Activated T-helper 1 cell treated with anti-CD3 and anti-CD28 coated beads, Interleukin-12 subunit alpha, Interleukin-12 subunit beta, Interleukin-2, Interleukin-4 antibody, amounts not matched to agents 30 ng/mL and 10 ng/mL and 1 ng/mL, durations not matched to agents 14 hours and 24 hours and 36 hours (primary cell): ENCODE measurements around the gene GPRC5D. TPM values are rescaled to one million over a fixed set of nuclear protein-coding genes. Genes with fewer than 3 reads are reported as not detected.

Source experiments
- DNase-seq: peaks from one replicate; pipeline ENCODE4 v3.0.0; 2021; ENCODE audit warnings: low spot score
- H3K27ac Mint-ChIP-seq: one replicate; pipeline ENCODE4 v1.8.0; 2021; ENCODE audit warnings: mild to moderate bottlenecking, mixed read lengths
- H3K27me3 Mint-ChIP-seq: one replicate; pipeline ENCODE4 v1.8.0; 2022; ENCODE audit warnings: mild to moderate bottlenecking, moderate library complexity, mixed read lengths; ENCODE audit not compliant: insufficient read depth
- H3K36me3 Mint-ChIP-seq: one replicate; pipeline ENCODE4 v1.8.0; 2021; ENCODE audit warnings: low read depth, mixed read lengths
- H3K4me1 Mint-ChIP-seq: one replicate; pipeline ENCODE4 v1.8.0; 2021; ENCODE audit warnings: low read depth, mixed read lengths
- H3K4me3 Mint-ChIP-seq: one replicate; pipeline ENCODE4 v1.8.0; 2021; ENCODE audit warnings: mild to moderate bottlenecking, moderate library complexity, mixed read lengths
- H3K9me3 Mint-ChIP-seq: one replicate; pipeline ENCODE4 v1.8.0; 2021; ENCODE audit warnings: mixed read lengths
- intact Hi-C: fragments of 100-400 bp; cut with micrococcal nuclease; formaldehyde crosslinking; loops from one replicate; pipeline ENCODE4 v1.15.1; 2024
- total RNA-seq: library from RNA; stranded (reverse); gene quantifications from 2 replicates; pipeline ENCODE4 v1.2.3, GENCODE V29; 2022

GPRC5D gene
- not detected in 2 replicates for total RNA-seq

DNA sequence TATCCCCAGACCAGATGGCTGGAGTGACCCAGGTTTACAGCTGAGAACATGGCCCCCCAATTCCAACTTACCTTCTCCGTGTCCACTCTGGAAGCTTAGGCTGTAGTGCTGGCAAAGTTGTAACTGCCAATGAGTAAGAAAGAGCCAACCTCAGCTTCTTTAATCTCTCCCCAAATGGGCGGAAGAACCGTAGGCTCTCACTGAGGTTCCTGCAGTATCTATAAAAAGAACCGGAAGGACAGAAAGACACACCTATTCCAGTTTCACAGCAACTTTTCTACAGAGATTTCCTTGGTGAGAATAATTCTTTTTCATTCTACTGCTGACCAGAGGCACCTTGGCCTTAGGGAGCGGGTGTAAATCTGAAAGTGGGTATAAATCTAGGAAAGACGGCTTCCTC is at the start of gene GPRC5D:
Gene GPRC5D (minus strand): TSS at position 135 of the 400 bp plus-strand sequence. CDS start 1,786 bp downstream, outside the sequence.
- DNase-seq: no peak
- peaks cover 4% of the 10 kb centered on the region for H3K27me3 Mint-ChIP-seq
- H3K9me3 Mint-ChIP-seq: no peaks in the 10 kb centered on the region
- H3K27ac Mint-ChIP-seq: no peak within 1 kb of the TSS
- intact Hi-C loops: no loop called here
- H3K36me3 Mint-ChIP-seq: no peaks in the 10 kb centered on the region
- H3K4me1 Mint-ChIP-seq: no peaks in the 10 kb centered on the region
- H3K4me3 Mint-ChIP-seq: no peak within 1 kb of the TSS

DNA sequence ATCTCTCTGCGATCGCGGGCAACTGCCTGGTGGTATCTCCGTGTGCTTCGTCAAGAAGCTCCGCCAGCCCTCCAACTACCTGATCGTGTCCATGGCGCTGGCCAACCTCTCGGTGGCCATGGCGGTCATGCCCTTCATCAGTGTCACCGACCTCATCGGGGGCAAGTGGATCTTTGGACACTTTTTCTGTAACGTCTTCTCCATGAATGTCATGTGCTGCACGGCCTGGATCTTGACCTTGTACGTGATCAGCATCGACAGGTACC is 49.7 kb upstream of the GPRC5D start:
- intact Hi-C loops: loop anchor here (2.0 to 5.0 kb wide), 3 partner anchors 51 to 389 kb away; partner anchors contain the start of genes CREBL2 and DDX47
- Mint-ChIP-seq H3K27ac (peak overlapping the region; percentile 68), H3K4me3 (peak overlapping the region; percentile 84), H3K27me3 (peaks cover 38% of the 10 kb centered on the region), H3K36me3 (no peaks in the 10 kb centered on the region), H3K4me1 (peaks cover 37% of the 10 kb centered on the region), H3K9me3 (no peaks in the 10 kb centered on the region)
- no peak for DNase-seq

DNA sequence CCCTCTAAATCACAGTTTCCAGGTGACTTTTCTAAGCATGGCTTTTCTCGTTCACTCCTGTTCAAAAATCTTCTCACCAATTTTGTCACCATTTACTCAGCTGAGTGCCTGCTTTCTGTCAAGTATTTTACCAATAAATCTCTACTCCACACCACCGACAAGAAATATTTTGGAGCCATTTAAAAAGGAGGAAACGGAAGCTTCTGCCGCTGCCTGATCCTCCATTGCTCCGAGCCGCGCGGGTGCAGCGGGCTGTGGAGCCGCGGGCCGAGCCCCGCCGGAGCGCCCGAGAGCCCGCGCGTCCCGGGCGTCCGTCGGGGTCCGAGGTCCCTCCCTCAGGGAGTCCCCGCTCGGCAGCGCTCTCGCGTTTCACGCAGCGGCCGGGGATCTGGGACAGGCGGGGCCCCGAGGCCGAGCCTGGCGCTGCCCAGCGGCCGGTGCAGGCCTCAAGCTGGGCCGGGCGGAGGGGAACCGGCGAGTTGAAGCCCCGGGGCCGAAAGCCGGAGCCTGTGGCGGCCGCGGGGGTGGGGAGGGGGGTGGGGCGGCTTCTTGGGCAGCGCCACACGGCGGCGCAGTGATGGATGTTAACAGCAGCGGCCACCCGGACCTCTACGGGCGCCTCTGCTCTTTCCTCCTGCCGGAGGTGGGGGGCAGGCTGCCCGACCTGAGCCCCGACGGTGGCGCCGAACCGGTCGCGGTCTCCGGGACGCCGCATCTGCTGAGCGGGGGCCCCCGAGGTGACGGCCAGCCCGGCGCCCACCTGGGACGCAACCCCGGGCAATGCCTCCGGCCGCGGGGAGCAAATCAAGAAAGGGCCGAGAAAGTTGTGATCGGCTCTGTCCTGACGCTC is 49.2 kb upstream of the GPRC5D start:
- no peaks in the 10 kb centered on the region for H3K36me3 Mint-ChIP-seq
- peak overlapping the region; percentile 87 for H3K4me3 Mint-ChIP-seq
- H3K27ac Mint-ChIP-seq: peak overlapping the region; percentile 86
- intact Hi-C loops: loop anchor here (1.0 to 5.0 kb wide), 9 partner anchors 43 to 389 kb away; partner anchors contain the start of genes CREBL2, DDX47, EMP1 and FAM234B
- H3K9me3 Mint-ChIP-seq: no peaks in the 10 kb centered on the region
- peaks cover 38% of the 10 kb centered on the region for H3K27me3 Mint-ChIP-seq
- peaks cover 37% of the 10 kb centered on the region for H3K4me1 Mint-ChIP-seq
- peak; percentile 19 for DNase-seq

DNA sequence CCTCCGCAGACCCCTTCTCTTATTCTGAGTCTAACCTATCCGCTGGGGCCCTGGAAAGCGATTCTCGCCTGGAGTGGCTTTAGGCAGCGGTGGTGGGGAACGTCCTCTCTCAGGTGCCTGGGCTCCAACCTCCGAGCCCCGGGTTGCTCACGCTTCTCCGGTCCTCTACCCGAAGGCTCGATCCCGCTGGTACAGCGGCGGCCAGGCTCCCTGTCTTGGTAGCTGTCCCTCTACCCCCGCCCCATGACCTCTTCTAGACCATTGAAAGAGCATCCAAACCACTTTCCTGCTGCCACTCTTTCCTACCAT is 48.6 kb upstream of the GPRC5D start:
- H3K36me3 Mint-ChIP-seq: no peaks in the 10 kb centered on the region
- H3K27me3 Mint-ChIP-seq: peaks cover 37% of the 10 kb centered on the region
- H3K4me3 Mint-ChIP-seq: peak overlapping the region; percentile 87
- peak overlapping the region; percentile 86 for H3K27ac Mint-ChIP-seq
- intact Hi-C loops: loop anchor here (1.0 to 5.0 kb wide), 9 partner anchors 44 to 388 kb away; partner anchors contain the start of genes CREBL2, DDX47, EMP1 and FAM234B
- H3K4me1 Mint-ChIP-seq: peaks cover 37% of the 10 kb centered on the region
- no peak for DNase-seq
- no peaks in the 10 kb centered on the region for H3K9me3 Mint-ChIP-seq

DNA sequence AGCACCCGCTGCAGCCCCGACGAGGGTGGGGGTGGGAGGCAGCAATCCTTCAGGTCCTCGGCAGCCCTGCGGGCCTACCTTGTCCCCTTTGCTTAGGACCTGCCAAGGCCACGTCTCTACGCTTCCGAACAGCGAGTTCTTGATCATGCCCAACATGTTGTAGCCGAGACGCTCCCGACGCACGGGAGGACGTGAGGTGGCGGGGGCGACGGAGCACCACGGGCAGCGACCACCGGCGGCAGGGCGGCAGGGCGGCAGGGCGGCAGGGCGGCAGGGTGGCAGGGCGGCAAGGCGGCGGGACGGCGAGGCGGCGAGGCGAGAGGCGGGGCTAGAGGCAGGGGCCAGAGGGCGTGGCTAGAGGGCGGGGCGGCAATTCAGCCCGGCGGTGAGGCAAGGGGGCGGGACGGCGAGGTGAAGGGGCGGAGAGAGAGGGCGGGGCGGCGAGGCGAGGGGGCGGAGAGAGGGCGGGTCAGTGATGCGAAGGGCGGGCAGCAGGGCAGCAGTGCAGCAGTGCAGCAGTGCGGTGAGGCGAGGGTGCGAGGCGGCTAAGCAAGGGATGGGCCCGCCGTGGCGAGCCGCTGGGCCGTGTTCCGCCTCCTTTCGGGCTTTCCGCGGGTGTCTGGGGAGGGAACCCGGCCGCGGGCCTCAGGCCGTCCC is 48.1 kb upstream of the GPRC5D start, which contains the start of gene HEBP1:
Gene HEBP1 (minus strand): TSS at position 307 of the 657 bp plus-strand sequence. CDS start 151 bp downstream, at position 156.
- H3K27me3 Mint-ChIP-seq: peaks cover 34% of the 10 kb centered on the region
- peak within 1 kb of the TSS; percentile 86 for H3K27ac Mint-ChIP-seq
- intact Hi-C loops: loop anchor here (1.0 to 5.0 kb wide), 9 partner anchors 44 to 388 kb away; partner anchors contain the start of genes CREBL2, DDX47, EMP1 and FAM234B
- H3K4me3 Mint-ChIP-seq: peak within 1 kb of the TSS; percentile 87
- H3K9me3 Mint-ChIP-seq: no peaks in the 10 kb centered on the region
- H3K4me1 Mint-ChIP-seq: peaks cover 37% of the 10 kb centered on the region
- DNase-seq: peak; percentile 91
- H3K36me3 Mint-ChIP-seq: no peaks in the 10 kb centered on the region

DNA sequence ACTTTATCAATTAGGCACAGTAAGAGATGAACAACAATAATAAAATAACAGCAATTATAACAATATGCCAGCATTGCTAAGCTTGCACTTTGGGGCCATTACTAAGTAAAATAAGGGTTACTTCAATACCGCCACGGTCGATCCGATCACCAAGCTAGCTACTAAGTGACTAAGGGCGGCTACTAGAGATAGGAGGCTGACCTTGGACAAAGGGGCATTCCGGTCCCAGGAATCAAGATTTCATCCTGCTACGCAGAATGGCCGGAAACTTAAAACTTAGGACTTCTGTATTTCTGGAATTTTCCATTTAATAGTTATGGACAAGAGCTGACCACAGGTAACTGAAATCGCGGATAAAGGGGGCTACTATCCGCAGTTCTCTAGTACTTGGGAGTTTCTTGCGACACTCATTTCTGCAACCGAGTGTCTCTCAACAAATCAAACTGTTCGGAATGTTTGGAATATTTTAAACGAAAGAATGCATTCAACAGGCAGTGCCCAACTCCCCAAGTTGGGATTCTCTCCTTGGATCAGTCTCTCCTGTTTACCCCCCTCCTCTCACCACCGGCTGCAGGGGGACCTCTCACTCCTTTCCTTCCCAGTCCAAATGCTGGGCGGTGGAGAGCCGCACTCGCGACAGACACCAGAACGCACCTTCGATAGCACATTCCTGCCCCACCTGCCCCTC is 47.4 kb upstream of the GPRC5D start:
- peak overlapping the region; percentile 55 for H3K27ac Mint-ChIP-seq

DNA sequence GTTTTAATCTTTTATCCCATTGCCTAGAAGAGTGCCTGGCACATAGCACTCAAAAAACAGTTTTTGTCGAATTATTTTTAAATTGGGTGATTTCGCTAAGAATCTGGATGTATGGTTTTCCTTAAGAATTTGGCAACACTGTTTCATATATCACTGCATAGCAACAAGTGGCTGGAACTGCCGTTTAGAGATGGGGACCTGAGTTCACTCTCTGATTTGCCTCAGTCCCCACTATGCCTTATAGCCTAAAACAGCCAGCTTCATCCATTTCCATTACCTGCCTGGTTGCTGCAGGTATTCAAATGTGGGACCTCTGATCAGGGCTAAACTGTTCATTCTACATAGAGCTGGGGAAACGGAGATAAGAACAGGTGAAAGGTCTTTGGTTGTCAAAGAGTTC is 46.3 kb upstream of the GPRC5D start:
- DNase-seq: no peak
- H3K9me3 Mint-ChIP-seq: no peaks in the 10 kb centered on the region
- H3K27ac Mint-ChIP-seq: no peak overlapping the region
- intact Hi-C loops: no loop called here
- peaks cover 23% of the 10 kb centered on the region for H3K27me3 Mint-ChIP-seq
- H3K4me1 Mint-ChIP-seq: peaks cover 42% of the 10 kb centered on the region
- H3K36me3 Mint-ChIP-seq: no peaks in the 10 kb centered on the region
- no peak overlapping the region for H3K4me3 Mint-ChIP-seq

More for the DNA sequence above, 47.4 kb upstream of the GPRC5D start:
- peaks cover 34% of the 10 kb centered on the region for H3K27me3 Mint-ChIP-seq
- no peaks in the 10 kb centered on the region for H3K9me3 Mint-ChIP-seq
- peaks cover 37% of the 10 kb centered on the region for H3K4me1 Mint-ChIP-seq
- peak overlapping the region; percentile 87 for H3K4me3 Mint-ChIP-seq
- no peaks in the 10 kb centered on the region for H3K36me3 Mint-ChIP-seq
- intact Hi-C loops: no loop called here
- no peak for DNase-seq

DNA sequence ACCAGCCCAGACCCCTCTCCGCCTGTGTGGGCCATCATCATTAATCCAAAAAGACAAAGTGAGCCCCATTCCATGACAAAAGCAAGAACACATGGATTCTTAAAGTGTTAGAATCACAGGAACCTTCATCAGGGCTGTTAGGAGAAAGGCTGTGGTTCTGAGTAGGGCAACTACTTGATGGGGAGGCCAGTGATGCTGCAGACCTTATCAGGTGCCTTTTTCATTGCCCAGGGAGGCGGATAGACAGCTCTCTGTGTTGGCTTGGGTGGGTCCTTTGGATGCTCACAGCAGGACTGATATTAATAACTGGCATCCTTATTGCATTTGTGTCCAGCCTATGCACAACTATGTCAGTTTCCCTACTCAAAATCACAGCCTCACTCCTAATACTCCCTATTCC is 45.8 kb upstream of the GPRC5D start:
- peaks cover 47% of the 10 kb centered on the region for H3K4me1 Mint-ChIP-seq
- H3K9me3 Mint-ChIP-seq: no peaks in the 10 kb centered on the region
- no peak overlapping the region for H3K27ac Mint-ChIP-seq
- no peak for DNase-seq
- H3K4me3 Mint-ChIP-seq: no peak overlapping the region
- intact Hi-C loops: no loop called here
- no peaks in the 10 kb centered on the region for H3K36me3 Mint-ChIP-seq
- H3K27me3 Mint-ChIP-seq: peaks cover 20% of the 10 kb centered on the region

DNA sequence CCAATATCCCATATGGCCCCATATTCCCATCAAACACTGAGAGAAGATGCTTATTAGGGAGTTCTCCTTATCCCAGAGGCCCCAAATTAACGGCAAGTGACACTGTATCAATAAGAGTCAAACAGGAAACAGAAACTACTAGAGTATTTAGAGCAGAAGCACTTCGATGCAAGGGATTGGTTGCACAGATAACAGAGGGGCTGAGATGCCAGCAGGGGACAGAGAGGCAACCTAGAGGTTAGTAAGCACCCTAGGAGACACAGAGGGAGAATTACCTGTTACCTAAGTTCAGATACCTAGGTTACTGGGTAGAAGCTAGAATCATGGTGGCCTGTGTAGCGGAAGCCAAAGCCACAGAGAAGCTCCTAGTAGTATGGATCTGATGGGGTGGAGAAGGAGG is 45.2 kb upstream of the GPRC5D start:
- Mint-ChIP-seq H3K4me1 (peaks cover 51% of the 10 kb centered on the region), H3K27me3 (peaks cover 14% of the 10 kb centered on the region), H3K27ac (no peak overlapping the region), H3K9me3 (no peaks in the 10 kb centered on the region), H3K36me3 (no peaks in the 10 kb centered on the region), H3K4me3 (no peak overlapping the region)
- DNase-seq: no peak
- intact Hi-C loops: no loop called here

DNA sequence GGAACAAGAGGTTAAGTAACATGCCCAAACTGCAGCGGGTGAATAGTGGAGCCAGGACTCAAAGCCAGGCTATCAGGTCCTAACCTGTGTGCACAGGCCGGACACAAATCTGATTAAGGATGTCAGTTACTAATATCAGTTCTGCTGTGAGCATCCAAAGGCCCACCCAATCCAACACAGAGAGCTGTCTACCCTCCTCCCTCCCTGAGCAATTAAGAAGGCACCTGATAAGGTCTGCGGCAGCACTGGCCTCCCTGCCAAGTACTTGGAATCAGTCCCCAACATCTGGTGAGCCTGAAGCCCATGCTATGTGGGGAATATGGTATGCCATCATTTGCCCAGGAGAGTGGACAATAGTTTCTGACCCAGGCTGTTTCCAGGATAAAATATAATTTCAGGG is 44.2 kb upstream of the GPRC5D start:
- no peak overlapping the region for H3K4me3 Mint-ChIP-seq
- H3K27me3 Mint-ChIP-seq: peaks cover 9% of the 10 kb centered on the region
- peaks cover 46% of the 10 kb centered on the region for H3K4me1 Mint-ChIP-seq
- no peaks in the 10 kb centered on the region for H3K36me3 Mint-ChIP-seq
- intact Hi-C loops: no loop called here
- no peak overlapping the region for H3K27ac Mint-ChIP-seq
- no peaks in the 10 kb centered on the region for H3K9me3 Mint-ChIP-seq
- no peak for DNase-seq

DNA sequence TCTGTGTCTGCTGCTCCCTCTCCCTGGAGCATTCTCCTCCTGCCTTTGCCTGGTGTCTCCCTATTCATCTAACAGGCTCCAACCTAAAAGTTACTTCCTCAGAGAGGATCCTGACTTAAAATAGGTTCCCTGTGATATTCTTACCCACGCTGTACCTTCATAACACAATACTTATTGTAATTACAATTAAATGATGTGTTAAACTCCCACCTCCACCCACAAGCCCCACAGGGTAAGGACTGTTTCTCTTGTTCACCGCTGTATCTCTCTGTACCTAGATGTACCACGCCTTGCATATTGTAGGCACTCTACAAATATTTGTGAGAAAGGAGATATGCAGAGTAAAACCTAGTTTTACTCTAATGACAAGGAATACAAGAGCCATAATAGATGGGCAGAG is 43.1 kb upstream of the GPRC5D start:
- Mint-ChIP-seq H3K4me3 (no peak overlapping the region), H3K27me3 (peaks cover 6% of the 10 kb centered on the region), H3K9me3 (no peaks in the 10 kb centered on the region), H3K4me1 (peaks cover 40% of the 10 kb centered on the region), H3K27ac (no peak overlapping the region), H3K36me3 (no peaks in the 10 kb centered on the region)
- intact Hi-C loops: no loop called here
- no peak for DNase-seq

DNA sequence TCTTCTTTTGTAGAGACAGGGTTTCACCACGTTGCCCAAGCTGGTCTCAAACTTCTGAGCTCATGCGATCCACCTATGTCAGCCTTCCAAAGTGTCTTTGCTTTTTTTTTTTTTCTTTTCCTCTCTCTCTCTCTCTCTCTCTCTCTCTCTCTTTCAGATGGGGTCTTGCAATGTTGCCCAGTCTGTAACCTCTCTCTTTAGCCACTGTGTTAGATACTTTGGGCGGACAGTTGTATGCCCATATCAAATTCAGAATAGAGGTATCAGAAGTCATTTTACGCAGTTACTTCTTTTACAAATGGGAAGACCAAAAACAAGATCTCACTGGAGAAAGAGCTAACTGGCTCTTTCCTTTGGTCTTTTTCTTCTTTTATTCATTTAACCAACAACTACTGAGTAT is 41.4 kb upstream of the GPRC5D start:
- no peak for DNase-seq
- H3K9me3 Mint-ChIP-seq: no peaks in the 10 kb centered on the region
- H3K27me3 Mint-ChIP-seq: peaks cover 2% of the 10 kb centered on the region
- no peak overlapping the region for H3K27ac Mint-ChIP-seq
- no peaks in the 10 kb centered on the region for H3K36me3 Mint-ChIP-seq
- H3K4me1 Mint-ChIP-seq: peaks cover 27% of the 10 kb centered on the region
- intact Hi-C loops: no loop called here
- no peak overlapping the region for H3K4me3 Mint-ChIP-seq
